ENCODE measurements around the gene DMXL2.

DMXL2 gene

DNA sequence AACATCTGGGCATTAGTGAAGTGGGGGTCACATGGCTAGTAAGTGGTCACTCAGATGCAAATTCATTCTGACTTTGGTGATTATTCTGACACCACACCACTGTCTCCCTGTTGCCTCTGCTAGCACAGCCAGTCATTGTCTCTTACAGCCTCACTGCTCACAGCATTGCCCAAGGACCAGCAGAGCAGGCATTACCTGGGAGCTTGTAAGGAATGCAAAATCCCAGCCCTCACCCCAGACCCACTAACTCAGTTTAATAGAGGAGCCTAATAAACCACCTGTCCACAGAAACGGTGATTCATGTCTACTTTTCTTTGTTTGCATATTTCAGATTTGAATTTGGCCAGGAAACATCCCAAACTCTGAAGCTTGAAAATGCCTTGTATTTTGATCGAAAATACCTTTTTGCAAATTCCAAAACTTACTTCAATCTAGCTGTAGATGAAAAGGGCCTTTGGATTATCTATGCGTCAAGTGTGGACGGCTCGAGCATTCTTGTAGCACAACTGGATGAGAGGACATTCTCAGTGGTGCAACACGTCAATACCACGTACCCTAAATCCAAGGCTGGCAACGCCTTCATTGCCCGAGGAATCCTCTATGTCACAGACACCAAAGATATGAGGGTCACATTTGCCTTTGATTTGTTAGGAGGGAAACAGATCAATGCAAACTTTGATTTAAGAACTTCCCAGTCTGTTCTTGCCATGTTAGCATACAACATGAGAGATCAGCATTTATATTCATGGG, 218.4 kb downstream of the DMXL2 start:
- no peak for DNase-seq

DNA sequence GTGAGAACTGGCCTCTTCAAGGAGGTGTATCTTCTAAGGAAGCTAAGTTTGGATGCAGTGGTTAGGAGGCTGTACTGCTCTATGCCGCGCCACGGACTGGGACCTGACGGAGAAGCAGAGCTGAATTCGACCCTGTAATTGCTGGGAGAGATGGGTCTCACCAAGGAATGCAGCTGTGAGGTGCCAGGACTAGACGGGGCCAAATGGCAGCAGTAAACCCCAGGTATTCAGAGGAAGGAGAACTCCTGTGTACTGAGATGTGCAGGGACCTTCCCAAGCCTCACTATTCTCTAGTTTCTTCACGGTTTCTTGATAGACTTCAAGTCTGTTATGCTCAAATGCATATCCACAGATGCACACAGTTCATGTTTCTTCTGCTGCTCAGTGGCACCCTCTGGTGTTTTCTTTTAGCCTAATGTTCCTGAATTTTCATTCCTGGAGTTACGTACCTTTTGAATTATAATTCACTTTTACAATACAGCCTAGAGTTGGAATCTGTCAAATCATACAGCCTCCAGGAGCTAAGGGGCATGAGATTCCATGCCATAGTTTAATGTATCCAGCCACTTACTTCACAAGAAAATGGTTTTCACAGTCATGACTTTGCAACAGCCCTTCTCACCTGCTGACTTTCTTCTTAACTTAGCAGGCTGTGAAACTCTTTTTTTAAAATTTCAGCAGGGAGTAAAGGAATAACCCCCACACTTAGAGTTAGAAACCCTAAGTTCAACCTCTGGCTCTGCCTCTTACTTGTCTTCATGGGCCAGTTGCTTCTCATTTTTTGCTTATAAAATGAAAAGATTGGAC, 219.3 kb downstream of the DMXL2 start:
- DNase-seq = peak; percentile 16

DNA sequence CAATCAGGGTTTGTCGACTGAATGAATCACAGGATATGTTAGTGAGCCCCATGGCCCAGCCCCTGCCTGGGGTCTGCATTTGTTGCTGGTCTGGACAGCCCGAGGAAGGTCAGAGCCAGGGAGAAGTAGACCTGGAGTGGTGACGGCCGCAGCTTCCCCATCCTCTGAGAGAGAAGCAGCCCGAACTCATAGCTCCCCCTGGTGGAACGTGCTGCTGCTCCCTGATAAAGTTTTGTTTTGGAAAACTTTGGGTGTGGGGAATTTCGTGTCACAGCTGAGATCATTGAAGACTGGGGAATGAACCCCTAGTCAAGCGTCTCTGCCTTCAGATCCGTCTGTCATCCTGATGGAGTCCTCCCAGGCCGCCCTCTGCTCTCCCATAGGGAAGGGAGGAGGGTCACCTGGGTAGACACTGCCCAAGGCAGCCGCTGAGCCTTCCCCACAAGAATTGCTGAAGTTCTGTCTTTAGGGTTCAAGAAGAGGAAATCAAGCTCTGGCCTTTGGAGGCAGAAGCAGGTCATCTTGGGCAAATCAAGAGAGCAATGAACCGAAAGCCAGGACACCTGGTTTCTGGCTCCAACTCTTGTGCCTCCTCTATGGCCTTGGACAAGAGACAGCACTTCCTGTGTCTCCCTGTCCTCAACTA, 220.6 kb downstream of the DMXL2 start:
- DNase-seq = peak; percentile 2

DNA sequence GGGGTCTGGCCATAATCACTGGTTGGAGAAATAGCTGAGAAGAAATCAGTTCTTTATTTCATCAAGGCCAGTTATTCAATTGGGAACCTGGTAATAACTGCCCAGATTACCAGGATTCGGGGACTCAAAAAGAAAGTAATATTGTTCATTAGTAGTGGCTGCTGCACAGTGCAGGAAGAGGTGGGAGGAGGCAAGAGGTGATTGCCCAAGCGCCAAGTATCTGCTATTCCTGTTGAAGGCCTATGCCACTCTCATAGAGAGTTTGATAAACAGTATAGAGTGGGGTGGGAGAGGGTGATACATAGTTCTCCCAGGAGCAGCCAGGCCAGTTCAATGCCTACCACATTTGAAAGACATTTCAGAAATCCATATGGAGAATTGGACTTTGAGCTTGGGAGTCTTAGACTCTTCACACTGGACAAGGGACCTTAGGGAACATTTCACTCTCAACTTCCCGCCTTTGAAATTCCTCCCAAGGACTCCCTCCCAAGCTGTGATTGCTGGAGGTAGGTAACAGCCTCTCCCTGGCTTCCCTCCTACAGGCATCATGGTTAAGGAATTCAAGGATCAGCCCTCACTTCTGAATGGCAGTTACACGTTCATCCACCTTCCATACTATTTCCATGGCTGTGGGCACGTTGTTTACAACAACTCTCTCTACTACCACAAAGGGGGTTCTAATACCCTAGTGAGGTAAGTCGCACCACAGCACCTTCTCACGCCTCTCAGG, 221.4 kb downstream of the DMXL2 start:
- DNase-seq = no peak

DNA sequence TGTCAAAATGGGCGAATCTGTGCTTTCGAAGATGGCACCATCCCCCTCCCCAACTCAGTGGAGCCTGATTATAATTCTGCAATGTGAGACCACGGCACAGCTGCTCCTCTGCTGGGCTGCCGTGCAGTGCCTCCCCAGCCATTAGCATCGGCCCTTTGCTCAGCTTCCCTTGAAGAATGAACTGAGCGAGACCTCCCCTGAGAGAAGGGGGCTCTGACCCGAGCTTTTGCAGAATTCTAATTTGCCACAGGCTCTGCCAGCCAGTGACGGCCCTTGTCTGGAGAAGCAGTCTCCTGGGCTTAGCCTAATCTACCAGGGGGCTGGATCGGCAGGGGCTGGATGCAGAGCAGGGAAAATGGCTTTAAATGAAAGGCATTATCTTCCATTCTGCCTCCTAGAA, 223.9 kb downstream of the DMXL2 start:
- no peak for DNase-seq
